NCI-H146 treated with DMSO at 0.1 percent for 48 hours (cell line): Measurements from ENCODE around the gene METTL13.
"Not testable (repeated sequence)": the region's sequence is repeated elsewhere in the genome, so short reads cannot be mapped to it uniquely, and the experiment has no call there.

Source experiments
- DNase-seq: peaks from one replicate; lab custom pipeline; 2025; ENCODE audit not compliant: unreplicated experiment; lab: John Stamatoyannopoulos, UW

METTL13 gene

DNA sequence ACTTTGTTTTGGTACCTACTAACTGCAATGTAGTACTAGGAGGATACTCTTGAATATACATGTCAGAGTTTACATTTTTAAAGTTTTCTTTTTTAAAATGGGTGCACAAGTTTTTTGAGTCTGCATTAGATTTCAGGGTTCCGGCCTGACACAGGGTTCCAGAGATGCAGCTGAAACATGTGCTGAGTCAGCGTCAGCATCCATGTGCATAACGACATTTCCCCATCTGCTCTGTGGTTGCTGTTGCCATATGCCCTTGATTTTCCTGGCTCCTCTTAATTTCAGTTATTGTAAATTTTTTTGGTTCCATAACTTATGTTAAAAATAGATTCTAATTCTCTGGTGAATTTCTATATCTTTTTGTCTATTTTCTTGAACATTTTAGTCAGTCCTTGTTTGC lies 12.3 kb upstream of the METTL13 start:
- no peak for DNase-seq

DNA sequence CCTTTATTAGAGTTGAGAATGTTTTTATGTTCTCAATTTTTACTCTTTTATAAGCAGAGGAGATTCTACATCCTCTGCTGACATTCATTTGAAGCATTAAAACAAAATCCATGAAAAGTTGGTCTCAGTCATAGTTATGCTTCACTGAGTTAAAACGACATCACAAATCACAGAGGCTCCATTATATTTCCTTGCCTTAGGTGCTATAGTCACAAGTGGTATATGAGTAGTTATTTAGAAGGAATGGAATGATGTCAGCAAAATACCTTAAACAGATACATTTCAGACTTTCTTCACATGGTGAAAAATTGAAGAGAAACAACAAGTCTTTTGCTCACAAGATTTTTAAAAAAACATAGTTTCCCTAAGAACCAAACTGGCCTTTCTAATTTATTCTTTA lies 11.7 kb upstream of the METTL13 start:
- DNase-seq, result no peak

DNA sequence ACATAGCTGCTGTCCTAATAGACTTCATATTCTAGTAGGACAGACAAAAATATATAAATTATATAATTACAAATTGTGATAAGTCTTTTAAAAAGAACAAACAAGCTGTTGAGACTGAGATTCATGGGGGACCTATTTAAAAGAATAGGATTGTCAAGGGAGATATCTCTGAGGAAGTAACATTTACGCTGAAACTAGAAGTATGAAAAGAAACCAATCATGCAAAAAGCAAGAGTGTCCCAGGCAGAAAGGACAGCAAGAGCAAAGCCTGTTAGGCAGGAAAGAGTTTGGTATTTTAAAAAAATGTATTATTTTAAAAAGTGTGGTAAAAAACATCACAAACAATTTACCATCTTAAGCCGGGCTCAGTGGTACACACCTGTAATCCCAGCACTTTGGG lies 9.1 kb upstream of the METTL13 start:
- no peak for DNase-seq

DNA sequence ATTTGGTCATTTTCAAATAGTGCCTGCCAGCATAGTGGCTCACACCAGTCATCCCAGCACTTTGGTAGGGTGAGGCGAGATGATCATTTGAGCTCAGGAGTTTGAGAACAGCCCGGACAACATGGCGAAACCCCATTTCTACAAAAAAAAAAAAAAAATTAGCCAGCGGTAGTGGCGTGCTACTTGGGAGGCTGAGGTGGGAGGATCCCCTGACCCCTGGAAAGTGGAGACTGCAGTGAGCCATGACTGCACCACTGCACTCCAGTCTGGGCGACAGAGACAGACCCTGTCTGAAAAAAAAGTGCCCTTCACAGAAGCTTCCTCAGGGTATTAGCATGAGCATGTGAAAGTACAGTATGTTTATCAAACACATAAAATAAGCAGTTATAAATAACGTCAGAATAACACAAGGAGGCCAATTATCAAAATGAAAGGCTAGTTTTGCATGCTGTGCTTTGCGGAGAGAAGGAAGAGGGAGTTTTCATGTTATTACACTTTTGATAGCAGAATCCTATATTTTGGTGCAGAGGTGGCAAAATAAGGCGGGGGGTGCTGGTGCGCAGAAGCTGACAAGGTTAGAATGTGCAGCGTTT lies 781 bp upstream of the METTL13 start:
- DNase-seq, result no peak

DNA sequence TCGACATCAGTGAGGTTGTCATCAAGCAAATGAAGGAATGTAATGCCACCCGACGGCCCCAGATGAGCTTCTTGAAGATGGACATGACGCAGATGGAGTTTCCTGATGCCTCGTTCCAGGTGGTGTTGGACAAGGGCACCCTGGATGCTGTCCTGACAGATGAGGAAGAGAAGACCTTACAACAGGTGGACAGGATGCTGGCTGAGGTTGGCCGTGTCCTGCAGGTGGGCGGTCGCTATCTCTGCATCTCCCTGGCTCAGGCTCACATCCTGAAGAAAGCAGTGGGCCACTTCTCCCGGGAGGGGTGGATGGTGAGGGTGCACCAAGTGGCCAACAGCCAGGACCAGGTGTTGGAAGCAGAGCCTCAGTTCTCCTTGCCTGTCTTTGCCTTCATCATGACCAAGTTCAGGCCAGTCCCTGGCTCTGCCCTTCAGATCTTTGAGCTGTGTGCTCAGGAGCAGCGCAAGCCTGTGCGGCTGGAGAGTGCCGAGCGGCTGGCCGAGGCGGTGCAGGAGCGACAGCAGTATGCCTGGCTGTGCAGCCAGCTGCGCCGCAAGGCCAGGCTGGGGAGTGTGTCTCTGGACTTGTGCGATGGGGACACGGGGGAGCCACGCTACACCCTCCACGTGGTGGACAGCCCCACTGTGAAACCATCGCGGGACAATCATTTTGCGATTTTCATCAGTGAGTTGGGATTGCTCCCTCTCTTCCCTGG lies 2.5 kb downstream of the METTL13 start:
- no peak for DNase-seq

DNA sequence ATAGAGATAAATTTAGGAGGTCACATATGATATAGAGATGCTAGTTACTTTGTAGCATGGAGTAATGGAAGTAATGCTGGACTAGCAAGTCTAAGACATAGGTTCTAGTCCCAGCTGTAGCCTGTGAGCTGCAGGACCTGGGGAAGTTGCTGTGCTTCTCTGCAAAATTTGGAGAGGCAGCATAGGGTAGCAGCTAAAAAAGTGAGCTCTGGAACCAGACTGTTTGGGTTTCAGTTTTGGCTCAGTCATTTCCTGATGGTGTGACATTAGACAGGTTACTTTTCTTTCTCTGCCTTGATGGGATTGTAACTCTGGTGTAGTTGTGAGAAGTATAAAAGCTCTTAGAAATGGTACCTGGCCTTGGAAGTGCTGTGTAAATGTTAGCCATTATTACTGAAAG lies 3.3 kb downstream of the METTL13 start:
- no peak for DNase-seq

DNA sequence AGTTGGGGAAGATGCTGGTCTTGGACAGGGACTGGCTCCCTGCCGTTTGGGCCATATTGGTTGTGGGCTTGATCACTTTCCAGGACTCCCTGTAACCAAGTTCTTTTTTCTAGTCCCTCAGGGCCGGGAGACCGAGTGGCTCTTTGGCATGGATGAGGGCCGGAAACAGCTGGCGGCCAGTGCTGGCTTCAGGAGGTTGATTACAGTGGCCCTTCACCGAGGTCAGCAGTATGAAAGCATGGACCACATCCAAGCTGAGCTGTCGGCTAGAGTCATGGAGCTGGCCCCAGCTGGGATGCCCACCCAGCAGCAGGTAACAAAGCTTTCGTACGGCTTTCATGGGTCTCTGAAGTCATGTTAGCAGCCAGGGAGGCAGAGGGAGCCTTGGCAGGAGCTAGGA lies 4.3 kb downstream of the METTL13 start:
- DNase-seq, result no peak

DNA sequence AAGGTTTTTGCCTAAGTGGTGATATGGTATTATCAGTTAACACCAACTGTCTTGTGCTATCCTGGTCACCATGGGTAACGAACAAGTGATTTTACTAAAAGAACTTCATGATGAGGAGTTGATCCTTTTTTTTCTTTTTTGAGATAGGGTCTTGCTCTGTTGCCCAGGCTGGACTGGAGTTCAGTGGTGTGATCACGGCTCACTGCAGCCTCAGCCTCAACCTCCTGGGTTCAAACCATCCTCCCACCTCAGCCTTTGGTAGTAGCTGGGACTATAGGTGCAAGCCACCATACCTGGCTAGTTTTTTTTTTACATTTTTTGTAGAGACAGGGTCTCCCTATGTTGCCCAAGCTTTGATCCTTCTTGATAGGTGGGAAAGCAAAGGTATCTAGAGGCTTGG lies 5.1 kb downstream of the METTL13 start:
- no peak for DNase-seq

DNA sequence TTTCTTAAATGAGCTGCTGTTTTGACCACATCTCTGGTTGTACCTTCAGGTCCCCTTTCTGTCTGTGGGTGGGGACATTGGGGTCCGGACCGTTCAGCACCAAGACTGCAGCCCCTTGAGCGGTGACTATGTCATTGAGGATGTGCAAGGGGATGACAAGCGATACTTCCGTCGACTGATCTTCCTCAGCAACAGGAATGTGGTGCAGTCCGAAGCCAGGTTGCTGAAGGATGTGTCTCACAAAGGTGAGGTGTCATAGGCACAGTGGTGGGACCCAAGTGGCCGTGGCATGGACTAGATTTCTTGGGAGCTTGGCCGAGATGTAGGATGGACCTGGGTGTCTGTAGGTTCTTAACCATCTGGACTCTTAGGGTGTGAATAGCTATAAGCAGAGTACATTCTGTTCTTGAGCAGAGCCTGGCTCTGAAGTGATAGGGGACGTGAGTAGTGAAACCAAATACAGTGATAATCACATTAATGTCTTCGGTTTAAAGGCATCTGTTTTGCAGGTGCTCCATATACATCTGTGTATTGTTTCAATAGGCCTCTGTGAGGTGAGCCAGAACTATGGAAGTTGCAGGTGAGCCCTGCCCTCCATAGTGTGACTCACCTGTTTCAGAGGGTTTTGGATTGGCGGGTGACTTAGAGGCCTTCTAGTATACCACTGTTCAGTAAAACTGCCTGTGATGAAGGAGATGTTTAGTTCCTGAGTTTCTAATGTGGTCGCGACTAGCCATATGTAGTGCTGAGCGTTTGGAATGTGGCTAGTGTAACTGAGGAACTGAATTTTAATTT lies 6.4 kb downstream of the METTL13 start:
- DNase-seq, result no peak

DNA sequence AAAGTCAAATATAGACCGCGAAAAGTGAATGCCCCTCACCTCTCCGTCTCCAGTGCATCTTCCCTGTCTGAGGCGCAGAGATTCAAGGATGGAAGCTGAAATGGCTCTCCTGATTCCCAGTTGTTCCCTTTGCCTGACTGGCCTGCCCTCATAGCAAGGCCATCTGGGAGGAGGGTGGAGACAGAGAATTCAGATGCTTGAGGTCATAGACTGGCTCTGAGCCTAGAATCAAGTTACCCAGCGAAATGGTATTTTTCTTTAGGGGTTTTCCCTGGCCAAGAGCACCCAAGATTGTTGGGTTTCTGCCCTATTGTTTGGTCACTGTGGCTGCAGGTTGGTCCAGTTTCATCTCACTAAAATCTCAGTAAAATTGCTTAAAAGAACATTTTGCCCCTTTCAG lies 7.2 kb downstream of the METTL13 start:
- DNase-seq, result no peak

DNA sequence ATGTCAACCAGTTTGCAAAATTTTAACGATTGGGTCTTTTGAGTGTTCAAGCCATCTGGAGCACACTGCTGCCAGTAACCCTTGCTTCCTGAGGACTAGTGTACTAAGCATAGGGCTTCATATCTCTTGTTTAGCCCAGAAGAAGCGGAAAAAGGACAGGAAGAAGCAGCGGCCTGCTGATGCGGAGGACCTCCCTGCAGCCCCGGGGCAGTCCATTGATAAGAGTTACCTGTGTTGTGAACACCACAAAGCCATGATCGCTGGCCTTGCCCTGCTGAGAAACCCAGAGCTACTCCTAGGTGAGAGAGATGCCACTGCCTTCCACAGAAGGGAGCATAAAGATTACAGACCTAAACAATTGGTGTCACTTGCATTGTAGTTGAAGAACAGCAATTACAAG lies 8.9 kb downstream of the METTL13 start:
- DNase-seq, result no peak

DNA sequence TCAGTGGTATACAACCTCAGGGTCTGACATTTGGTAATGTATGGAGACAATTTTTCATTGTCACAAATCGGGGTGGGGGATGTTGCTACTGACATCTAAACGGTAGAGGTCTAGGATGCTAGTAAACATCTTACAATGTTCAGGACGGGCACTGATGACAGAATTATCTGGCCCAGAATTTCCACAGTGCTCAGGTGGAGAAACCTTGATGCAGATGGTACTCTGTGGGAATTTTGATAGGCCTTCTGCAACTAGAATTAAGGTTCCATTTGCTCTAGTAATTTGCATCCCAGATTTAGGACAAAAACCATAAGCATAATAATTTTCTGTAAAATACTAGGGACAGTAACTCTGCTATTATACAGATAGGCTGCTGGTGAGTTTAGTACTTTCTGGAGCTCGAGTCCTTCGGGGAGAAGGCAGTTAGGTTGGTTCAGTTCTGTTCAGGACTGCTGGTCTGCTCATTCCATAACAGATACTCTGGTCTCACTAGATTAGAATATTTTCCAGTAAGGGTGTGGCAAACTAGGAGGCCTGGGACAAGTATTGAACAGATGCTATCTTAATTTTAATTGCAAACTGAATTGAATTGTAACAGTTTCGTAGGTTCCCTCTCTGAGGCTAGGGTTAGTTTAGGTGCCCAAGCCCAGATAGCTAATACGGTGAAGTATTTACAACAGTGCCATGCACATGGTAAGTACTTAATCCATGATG lies 11.4 kb downstream of the METTL13 start:
- DNase-seq, result no peak

DNA sequence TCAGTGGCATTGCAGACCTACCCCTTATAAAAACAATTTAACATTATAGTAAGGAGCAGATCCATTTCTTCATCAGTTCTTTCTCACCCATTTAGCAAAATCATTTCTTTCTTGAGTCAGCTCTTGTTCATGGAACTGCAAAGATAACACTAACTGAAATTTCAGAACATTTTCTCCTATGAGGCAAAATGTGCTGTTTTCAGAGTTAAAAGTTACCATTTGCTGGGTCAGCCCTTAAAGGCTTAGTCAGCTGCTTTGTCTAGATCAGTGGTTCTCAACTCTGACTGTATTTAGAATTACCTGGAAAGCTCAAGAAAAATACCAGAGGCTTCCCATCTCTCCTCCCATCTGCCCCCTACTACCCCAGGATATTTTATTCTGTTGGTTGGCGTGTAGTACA lies 12.2 kb downstream of the METTL13 start:
- no peak for DNase-seq

DNA sequence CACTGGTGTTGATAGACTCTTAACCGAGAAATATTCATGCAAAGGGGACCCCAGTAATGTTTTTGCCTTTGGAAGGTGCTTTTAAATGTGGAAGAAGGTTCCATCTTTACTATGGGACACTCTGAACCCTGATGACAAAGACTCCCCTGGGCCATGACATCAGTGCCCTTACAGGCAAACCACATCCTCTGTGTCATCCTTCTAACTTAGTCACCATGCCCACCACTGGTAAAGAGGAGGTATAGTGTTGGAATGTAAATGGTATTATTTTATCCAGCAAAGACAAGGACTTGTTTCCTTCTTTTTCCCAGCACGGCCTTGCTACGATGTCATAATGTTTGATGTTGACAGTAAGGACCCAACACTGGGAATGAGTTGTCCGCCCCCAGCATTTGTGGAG lies 12.6 kb downstream of the METTL13 start:
- no peak for DNase-seq

DNA sequence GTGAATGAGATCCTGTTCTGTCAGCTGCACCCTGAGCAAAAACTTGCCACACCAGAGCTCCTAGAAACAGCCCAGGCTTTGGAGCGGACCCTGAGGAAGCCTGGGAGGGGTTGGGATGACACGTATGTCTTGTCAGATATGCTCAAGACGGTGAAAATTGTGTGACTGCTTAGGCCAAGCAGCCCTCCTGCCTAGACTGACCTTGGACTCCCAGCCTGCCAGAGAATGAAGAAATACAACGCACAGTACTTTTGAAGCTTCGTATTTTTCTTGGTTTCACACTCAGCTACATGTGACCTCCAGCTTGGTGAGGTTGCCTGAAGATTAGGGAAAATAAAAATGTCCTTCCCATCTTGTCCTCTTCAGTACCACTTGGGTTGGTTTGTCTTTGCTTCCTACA lies 15.1 kb downstream of the METTL13 start:
- no peak for DNase-seq

DNA sequence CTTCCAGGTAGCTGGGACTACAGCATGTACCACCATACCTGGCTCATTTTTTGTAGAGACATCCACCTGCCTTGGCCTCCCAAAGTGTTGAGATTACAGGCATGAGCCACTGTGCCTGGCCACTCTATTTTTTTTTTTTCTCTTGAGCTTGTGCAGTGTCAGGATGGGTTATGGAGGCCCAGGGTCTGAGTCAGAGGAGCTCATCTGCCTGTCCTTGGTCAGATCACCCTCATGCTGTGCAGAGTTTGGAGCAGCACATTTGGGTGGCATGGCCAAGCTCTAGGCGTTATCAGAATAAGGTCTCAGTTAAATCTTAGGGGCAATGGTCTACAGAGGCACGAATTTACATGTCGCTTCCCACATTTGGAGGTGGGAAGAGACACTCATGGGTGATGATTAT lies 16.9 kb downstream of the METTL13 start:
- DNase-seq, result no peak

DNA sequence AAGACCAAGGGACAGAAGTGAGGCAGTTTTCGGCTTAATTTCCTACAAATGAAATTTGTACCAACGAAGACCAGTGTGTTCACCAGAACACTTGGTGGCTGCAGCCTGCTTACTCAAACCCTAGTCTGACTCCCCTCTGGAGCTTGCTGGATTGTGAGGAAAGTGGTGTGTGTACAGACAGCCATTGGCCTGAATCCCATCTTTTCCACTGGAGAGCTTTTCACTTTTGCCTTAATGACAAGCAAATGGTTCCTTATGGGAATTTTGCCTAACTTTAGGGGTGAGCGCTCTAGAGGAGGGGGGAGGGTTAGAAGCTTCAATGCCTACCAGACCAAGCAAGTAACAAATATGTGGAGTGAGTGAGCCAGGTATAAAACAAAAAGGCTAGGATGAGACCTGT lies 17.3 kb downstream of the METTL13 start:
- no peak for DNase-seq

DNA sequence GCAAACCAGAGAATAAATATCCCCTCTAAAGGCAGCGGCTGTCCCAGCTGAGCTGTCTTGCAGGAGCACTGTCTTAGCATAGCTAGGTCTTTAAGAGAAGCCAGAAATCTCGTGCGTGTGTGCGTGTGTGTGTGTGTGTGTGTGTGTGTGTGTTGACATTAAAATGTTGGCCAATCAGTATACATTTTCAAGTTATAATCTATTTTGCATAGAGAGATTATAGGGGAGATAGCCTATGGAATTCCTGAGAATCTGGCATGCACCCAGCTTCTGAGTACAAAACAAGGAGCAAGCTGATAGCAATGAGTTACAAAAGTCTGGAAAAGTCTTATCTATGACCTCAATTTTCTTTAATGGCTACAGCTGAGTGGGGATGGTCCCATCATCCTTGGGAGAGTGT lies 17.7 kb downstream of the METTL13 start:
- DNase-seq, result no peak

DNA sequence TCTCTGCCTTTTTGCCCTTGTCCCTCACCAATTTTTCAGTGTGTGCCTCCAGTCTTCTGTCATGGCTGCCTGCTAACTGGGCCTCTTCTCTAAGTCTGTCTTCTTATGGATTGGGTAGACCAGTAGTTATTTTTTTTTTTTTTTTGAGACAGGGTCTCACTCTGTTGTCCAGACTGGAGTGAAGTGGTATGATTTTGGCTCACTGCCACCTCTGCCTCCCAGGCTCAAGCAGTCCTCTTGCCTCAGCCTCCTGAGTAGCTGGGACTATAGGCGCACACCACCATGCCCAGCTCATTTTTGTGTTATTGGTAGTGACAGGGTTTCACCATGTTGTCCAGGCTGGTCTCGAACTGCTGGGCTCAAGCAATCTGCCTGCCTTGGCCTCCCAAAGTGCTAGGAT lies 18.2 kb downstream of the METTL13 start:
- DNase-seq, result not testable (repeated sequence)

DNA sequence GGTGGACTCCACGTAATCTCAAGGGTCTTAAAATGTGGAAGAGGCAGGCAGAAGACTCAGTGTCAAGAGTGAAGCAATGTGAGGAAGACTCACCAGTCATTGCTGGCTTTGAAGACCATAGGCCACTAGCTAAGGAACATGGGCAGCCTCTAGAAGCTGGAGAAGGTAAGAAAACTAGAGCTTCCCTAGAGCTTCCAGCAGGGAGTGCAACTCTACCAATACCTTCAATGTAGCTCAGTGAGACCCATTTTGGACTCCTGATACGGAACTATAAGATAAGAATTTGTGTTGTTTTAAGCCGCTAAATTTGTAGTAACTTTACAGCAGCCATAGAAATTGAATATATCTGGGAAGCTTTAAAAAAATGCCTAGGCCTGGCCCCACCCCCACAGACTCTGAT lies 18.9 kb downstream of the METTL13 start:
- DNase-seq, result no peak

DNA sequence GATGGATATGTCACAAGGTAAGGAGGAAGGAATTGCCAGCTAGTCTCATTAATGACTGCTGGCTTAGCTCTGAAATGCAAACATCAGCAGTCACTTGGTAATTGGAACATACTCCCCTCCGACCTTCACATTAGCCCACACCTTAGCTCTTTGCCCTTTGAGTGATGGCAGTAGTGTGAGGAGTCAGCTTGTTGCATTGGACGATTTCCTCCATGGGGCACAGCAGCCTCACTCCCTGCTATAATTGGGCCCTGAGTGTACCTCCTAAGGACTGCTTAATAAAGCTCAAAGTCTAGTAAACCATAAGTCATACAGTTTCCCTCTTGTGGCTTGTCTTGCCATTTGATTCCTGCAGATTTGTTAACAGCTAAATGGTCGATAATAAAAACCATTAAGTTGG lies 19.4 kb downstream of the METTL13 start:
- no peak for DNase-seq

DNA sequence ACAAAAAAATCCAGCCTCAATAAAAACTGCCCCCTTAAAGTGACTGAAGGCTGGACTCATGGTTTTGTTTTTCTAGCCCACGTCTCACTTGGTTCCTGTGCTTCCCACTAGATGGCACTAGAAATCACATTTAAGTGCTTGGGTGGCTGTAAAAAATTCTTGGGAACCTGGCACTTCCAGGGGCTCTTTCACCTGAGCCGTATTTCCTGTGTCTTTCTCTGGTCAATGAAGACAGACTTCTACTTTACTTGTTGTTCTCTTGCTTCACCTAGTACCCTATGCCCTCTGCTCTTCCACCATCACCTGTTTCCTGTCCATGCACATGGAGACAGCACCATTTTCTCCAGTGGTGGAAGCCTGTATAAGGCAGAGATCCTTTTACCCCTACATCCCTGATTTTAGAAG lies 20.0 kb downstream of the METTL13 start:
- DNase-seq, result peak; percentile 37
